GM18505 (cell line): Measurements from ENCODE around the gene MIB1.
A peak's percentile ranks its signal among the peaks of the same experiment; 100 is the strongest.
"Not testable (repeated sequence)": the region's sequence is repeated elsewhere in the genome, so short reads cannot be mapped to it uniquely, and the experiment has no call there.

Source experiments
- ATAC-seq: cut with Tn5 transposase; IDR thresholded peaks from one replicate; pipeline ENCODE4 v1.9.1; 2021; ENCODE audit not compliant: unreplicated experiment
- POLR2A ChIP-seq: IDR thresholded peaks from 4 replicates; pipeline ENCODE4 v1.6.1; 2011; ENCODE audit warnings: borderline replicate concordance; ENCODE audit not compliant: insufficient read depth, insufficient read length; ENCODE audit errors: extremely low read depth

MIB1 gene

DNA sequence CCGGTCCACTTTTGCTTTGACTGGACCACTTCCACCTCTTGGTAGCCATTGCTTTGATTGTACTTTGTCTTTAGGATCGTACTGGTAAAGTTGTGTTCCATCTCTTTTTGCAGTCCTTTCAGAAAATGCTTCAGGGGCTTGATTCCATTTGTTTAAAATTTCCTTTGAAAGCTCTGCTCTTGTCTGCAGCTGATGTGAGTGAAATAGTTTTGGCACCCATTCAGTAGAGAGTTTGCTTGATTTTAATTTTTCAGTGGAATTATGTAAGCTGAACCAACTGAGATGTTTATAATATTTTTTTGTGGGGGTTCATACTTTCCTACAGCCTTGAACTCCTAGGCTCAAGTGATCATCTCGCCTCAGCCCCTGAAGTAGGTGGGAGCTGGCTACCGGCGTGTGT lies 7.6 kb upstream of the MIB1 start:
- no peak for ATAC-seq

DNA sequence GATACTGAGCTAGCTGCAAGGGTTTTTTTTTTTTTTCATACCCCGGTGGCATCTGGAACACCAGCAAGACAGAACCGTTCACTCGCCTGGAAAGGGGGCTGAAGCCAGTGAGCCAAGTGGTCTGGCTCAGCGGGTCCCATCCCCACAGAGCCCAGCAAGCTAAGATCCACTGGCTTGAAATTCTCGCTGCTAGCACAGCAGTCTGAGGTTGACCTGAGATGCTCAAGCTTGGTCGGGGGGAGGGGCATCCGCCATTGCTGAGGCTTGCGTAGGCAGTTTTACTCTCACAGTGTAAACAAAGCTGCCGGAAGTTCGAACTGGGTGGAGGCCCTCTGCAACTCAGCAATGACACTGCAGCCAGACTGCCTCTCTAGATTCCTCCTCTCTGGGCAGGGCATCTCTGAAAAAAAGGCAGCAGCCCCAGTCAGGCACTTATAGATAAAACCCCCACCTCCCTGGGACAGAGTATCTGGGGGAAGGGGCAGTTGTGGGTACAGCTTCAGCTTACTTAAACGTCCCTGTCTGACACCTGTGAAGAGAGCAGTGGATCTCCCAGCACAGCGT lies 5.1 kb upstream of the MIB1 start:
- ATAC-seq = no peak
- no peak for TF ChIP-seq POLR2A

More for the DNA sequence above, 7.6 kb upstream of the MIB1 start:
- TF ChIP-seq POLR2A = no peak

DNA sequence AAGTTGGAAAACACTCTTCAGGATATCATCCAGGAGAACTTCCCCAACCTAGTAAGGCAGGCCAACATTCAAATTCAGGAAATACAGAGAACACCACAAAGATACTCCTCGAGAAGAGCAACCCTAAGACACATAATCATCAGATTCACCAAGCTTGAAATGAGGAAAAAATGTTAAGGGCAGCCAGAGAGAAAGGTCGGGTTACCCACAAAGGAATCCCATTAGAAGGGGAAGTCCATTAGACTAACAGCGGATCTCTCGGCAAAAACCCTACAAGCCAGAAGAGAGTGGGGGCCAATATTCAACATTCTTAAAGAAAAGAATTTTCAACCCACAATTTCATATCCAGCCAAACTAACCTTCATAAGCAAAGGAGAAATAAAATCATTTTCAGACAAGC lies 3.7 kb upstream of the MIB1 start:
- ATAC-seq = not testable (repeated sequence)

DNA sequence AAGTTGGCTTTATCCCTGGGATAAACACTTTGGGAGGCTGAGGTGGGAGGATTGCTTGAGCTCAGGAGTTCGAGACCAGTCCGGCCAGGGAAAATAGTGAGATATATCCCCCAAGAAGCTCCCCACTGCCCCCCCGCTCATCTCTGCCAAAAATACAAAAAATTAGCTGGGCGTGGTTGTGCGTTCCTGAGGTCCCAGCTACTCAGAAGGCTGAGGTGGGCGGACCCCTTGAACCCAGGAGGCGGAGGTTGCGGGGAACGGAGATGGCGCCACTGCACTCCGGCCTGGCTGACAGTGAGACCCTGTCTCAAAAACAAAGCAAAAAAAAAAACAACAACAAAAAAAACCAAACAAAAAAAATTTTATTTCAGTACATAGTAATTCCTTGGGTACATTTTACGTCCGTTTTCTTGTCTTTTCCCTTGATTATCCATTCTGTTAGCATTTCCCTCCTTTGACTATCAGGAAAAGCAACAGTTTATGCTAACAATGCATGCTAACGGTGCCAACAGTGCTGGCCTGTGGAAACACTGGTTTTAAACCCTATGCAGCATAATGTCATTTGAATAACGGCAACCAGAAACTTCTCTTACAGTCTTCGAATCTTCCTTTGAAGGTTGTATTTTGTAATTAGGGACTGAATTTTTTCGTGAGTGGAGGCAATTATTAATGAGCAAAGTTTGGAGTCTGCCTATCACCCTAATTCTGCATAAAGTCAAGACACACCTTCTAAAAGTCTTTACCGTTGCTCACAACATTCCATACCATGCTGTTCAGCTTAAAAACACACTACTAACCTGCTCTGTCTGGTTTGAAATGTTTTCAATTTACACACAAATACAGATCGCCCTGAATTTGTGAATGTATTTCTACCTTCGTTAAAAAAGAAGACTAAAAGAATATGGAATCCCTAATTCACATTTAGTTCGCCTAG lies 721 bp upstream of the MIB1 start:
- peak; percentile 9 for ATAC-seq
- no peak for TF ChIP-seq POLR2A

DNA sequence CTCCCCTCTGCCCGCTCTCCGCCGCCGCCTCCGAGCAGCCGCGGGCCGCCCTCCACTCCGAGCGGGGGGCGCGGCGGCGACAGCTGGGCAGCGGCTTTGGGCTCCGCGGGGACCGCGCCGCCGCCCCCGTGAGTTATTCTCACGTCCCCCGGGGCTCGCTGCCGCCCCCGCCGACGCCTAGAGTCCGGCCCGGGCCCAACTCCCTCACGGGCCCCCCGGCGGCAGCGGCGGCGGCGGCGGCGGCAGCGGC lies 645 bp downstream of the MIB1 start:
- no peak for TF ChIP-seq POLR2A
- no peak for ATAC-seq

DNA sequence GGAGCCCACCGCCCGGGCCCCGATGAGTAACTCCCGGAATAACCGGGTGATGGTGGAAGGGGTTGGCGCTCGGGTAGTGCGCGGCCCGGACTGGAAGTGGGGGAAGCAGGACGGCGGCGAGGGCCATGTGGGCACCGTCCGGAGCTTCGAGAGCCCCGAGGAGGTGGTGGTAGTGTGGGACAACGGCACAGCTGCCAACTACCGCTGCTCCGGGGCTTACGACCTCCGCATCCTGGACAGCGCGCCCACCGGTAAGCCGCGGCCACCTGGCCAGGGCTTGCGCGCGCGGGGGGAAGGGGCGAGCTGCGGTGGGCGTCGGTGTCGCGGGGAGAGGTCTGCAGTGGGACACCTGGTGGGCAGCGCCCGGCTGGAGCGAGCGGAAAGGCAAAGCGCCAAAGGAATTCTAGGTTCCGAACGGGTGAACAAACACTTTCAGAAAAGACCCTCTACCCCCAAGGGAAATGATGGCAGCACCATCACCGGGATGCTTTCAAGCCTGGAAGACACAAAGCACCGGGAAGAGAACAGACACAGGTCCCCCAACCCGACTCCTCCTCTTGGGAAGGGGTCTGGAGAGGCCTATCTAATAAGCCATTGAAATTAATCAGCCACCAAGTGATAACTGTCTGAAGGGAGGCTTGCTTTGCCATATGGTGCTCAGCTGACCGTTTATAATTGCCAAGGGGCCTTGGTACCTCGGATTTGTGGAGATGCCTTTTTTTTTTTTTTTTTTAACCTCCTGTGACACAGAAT lies 1.1 kb downstream of the MIB1 start:
- no peak for TF ChIP-seq POLR2A
- peak; percentile 7 for ATAC-seq

DNA sequence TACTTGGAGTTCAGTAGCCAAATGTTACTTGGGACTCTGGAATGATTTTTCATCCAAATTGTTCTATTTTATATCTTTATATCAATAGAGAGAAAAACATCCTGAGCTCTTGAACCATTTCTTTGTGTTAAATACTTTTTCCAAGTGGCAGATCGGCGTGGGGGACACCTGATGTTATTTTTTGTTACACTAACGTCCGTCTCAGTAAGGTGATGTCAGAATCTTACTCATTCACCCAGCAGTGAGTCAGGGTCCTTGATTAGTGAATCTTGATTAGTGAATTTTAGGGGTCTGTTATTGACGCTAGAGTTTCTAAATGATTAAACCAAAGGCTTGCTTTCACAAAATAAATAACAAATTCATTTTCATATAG lies 1.7 kb downstream of the MIB1 start:
- no peak for ATAC-seq

DNA sequence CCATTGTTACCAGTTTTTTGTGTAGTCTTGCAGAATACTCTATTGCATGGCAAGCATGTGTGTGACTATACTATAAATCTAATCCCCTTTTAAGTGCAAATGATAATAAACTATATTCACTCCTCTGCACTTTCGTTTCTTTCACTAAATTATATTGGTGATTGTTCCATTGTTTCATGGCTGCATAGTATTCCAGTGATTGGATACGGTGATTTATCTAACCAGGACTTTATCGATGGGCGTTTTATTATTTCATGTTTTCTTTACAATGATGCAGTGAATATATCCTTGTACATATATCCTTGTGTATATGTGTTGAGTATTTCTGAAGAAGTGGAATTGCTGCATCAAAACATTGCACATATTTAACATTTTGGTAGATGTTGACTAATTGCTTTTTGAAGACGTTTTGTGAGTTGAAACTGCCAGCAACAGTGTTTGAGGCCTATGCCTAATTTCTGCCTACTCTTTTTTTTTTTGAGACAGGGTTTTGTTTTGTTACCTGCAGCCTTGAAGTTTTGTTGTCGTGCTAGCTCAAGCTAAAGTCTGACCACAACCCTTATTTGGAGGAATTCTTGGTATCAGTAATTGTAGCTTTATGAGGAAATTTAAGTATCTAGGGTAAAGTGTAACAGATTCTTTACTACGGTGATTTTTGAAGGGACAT lies 2.7 kb downstream of the MIB1 start:
- no peak for TF ChIP-seq POLR2A
- ATAC-seq = no peak

More for the DNA sequence above, 1.7 kb downstream of the MIB1 start:
- no peak for TF ChIP-seq POLR2A

DNA sequence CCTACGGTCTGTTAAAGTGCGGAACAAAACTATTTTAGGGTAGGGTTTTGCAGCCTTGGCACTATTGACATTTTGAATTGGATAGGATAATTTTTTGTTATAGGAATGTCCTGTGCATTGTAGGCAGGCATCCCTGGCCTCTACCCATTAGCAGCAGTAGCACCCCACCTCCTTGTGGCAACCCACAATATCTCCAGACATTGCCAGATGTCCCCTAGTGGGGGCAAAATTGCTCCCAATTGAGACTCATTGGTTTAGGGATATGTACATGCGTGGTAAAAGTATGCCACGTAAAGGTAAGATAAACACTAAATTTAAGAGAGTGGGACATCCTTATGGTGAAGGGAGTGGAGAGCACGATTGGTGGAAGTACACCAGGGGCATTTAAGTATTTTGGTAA lies 4.6 kb downstream of the MIB1 start:
- TF ChIP-seq POLR2A = no peak
- no peak for ATAC-seq

DNA sequence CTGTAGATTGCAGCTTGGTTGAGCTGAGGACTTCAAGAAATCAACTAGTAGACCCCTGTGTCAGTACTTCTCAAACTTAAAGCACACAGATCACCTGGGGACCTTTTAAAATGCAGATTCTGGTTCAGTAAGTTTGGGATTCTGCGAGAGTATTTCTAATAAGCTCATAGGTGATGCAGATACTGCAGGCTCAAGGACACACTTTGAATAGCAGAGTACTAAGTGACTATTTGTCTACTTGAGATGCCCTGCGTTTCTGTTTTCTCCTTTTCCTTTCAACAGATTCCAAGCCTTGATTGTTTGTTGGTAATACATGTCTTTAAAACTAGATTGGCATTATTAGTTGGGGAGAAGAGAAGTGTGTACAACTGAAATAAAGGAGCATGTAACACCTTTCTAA lies 6.7 kb downstream of the MIB1 start:
- TF ChIP-seq POLR2A = no peak
- no peak for ATAC-seq

DNA sequence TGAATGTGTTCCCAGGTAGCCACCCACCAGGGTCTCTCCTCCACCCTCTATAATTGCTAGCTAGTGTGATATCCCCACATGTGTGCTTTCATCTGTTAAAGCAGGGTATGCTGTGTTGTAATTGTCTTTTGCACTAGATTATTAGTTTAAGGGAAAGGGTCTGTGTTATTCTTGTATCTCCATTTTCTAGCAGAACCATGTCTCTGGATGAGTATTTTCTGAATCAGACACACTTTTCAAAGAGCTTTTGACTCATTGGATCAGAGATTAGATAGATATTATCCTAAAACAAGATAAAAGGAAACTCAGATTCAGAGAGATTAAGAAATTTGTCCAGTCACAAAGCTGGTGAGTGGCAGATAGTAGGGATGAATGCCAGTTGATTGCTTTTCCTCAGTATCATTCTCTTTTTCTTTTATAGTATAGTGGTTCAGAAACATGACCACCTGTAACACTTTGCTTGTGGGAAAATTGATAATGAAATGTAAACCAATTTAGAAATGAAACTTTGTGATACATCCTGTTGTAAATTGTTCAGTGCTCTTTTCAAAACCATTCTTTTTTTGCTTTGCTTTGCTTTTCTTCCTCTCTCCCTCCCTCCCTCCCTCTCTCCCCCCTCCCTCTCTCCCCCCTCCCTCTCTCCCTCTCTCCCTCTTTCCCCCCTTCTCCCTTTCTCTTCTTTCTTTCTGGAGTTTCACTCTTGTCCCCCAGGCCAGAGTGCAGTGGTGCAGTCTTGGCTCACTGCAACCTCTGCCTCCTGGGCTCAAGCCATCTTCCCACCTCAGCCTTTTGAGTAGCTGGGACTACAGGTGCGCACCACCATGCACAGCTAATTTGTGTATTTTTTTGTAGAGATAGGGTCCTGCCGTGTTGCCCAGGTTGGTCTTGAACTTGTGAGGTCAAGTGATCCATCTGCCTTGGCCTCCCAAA lies 7.4 kb downstream of the MIB1 start:
- TF ChIP-seq POLR2A = no peak
- no peak for ATAC-seq

DNA sequence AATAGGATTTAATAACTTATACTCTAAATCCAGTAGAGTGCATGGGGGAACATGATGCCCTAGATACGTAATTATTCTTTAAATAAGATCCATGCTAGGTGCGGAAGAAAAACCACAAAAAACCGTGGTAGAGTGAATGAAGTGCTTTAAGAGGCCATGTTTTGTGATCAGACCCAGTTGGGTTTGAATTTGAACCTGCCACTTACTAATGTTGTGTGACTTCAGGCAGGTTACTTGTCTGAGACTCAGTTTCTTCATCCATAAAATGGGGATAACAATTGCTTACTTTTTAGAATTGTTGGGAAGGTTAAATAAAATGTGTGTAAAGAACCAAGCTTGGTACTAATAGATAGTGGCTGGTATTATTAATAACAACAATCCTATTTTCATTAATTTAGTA lies 17.2 kb downstream of the MIB1 start:
- no peak for ATAC-seq
- no peak for TF ChIP-seq POLR2A

DNA sequence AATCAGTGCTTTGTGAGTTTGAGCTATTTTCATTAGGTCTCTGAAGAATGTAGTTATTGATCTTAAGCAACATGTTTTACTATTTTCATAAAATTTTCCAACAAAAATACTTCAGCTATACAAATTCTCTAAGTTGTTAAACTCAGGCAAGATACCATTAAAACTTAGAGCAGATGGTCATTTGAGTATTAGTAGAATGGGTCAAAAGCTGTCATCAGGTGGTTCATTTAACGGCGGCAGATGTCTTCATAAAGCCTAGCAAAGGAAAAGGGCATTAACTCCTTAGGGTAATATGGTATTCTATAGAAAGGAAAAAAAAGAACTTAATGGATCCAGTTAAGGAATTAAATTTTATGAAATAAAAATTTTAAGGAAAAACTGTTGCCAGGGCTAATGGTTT lies 19.2 kb downstream of the MIB1 start:
- TF ChIP-seq POLR2A = no peak
- ATAC-seq = no peak
